Measurements from ENCODE around the gene CLDN17.

The CLDN17 gene

DNA sequence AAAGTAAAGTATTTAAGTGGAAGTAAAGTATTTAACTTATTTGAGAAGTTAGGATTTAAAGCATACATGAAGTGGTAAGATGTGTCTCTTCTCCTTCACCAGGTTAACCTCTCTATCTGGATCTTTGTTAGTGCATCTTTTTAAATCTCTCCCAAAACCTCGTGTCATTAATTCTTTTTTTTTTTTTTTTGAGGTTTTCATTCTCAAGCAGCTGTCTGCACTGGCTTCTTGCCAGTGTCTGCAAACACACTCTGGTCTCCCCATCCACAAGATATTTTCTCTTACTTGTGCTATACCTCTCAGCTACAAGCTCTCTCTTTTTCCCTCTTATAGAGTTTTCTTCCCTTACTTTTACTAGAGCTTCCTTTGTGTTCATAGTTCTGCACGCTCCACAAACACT, 49.0 kb downstream of the CLDN17 start:
- no peak for DNase-seq (ENCODE audit: low read depth)

GRCh38 chr21:30116479-30116878, 50.1 kb downstream of the CLDN17 start:
- DNase-seq (ENCODE audit: low read depth) = no peak

Measured in stimulated activated CD8-positive, alpha-beta memory T cell treated with anti-CD3 and anti-CD28 coated beads, Interleukin-15, amount 100 ng/mL, for 24 hours (primary cell).